B cell (primary cell): ENCODE results near the gene CRTC3.

Source experiments
- CTCF ChIP-seq: fragments of 200-600 bp; IDR thresholded peaks from one replicate; pipeline ENCODE4 v1.8.0; 2022; ENCODE audit warnings: antibody characterized with exemption, mild to moderate bottlenecking
- EZH2 ChIP-seq: IDR thresholded peaks from 2 replicates; pipeline ENCODE4 v1.6.1; 2012; ENCODE audit warnings: borderline replicate concordance, low read depth, mild to moderate bottlenecking, moderate library complexity, low read length; ENCODE audit not compliant: insufficient read depth, poor library complexity, severe bottlenecking

- no peak for TF ChIP-seq EZH2
- no peak for TF ChIP-seq CTCF
Observed at GRCh38 chr15:90620379-90621067, 90.8 kb downstream of the CRTC3 start.
